Measurements from ENCODE around the gene PIP5K1A. TPM values are rescaled to one million over a fixed set of nuclear protein-coding genes. Genes with fewer than 3 reads are reported as not detected.
A peak's percentile ranks its signal among the peaks of the same experiment; 100 is the strongest.

The PIP5K1A gene
- total RNA-seq, 1 donor from 2014 or later, result 47.9 TPM

DNA sequence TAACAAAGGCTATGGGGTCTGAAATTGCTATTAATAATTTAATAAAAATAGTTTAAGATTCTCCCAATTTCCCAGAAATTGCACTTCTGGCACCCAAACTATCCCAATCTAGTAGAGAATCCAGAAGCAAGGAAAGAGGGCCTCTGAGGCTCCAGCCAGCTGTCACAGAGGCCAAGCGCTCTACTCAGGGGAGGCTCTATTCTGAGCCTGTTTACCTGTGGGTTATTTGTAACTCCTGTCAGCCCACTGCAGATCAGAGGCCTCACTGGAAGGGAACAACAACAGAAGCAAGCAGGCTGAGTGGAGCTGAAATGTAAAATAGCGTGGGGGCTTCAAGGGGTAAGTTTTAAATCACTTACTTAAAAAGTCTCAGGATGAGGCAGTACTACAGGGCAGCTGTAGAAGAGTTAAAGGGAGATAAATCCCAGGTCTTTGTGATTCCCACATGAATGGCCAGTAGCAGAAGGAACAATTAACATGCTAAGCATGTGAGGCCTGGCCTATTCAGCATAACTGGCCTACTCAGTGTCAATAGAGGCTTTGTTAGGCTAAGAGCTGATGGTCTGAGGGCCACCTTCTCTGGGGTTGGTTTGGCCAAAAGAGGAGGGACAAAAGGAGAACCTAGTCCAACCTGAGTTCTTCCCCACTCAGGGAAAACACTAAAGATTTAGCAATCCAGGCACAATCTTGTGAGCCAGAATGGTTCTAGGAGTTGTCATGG is 96.5 kb downstream of the PIP5K1A start:
- Histone ChIP-seq H3K36me3 (peaks cover 100% of the 10 kb centered on the region), H3K9me3 (no peaks in the 10 kb centered on the region), H3K4me3 (no peak overlapping the region), H3K4me1 (no peaks in the 10 kb centered on the region), H3K27ac (no peak overlapping the region), H3K27me3 (ENCODE audit: low read depth) (no peaks in the 10 kb centered on the region)
- intact Hi-C loops (cut with DNase I), result no loop called here
- ATAC-seq (no peak), DNase-seq (peak; percentile 3)
- TF ChIP-seq, protein P1, sequence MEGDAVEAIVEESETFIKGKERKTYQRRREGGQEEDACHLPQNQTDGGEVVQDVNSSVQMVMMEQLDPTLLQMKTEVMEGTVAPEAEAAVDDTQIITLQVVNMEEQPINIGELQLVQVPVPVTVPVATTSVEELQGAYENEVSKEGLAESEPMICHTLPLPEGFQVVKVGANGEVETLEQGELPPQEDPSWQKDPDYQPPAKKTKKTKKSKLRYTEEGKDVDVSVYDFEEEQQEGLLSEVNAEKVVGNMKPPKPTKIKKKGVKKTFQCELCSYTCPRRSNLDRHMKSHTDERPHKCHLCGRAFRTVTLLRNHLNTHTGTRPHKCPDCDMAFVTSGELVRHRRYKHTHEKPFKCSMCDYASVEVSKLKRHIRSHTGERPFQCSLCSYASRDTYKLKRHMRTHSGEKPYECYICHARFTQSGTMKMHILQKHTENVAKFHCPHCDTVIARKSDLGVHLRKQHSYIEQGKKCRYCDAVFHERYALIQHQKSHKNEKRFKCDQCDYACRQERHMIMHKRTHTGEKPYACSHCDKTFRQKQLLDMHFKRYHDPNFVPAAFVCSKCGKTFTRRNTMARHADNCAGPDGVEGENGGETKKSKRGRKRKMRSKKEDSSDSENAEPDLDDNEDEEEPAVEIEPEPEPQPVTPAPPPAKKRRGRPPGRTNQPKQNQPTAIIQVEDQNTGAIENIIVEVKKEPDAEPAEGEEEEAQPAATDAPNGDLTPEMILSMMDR (IDR thresholded peaks at IDR 0.05), result no peak

Other genes with a start within 250 kb of the PIP5K1A start
- gene CERS2, start 223.7 kb upstream of the PIP5K1A start, total RNA-seq, result 297 TPM
- gene ANXA9, start 216.3 kb upstream of the PIP5K1A start, total RNA-seq, result 0.68 TPM
- 27.8 TPM for gene MINDY1, start 191.7 kb upstream of the PIP5K1A start, total RNA-seq
- gene PRUNE1, start 190.1 kb upstream of the PIP5K1A start, total RNA-seq, result 21.4 TPM
- gene BNIPL, start 162.0 kb upstream of the PIP5K1A start, total RNA-seq, result 8.2 TPM
- gene C1orf56, start 150.8 kb upstream of the PIP5K1A start, total RNA-seq, result 4.8 TPM
- 114 TPM for gene CDC42SE1, start 138.9 kb upstream of the PIP5K1A start, total RNA-seq
- 0.56 TPM for gene MLLT11, start 138.2 kb upstream of the PIP5K1A start, total RNA-seq
- 14.1 TPM for gene GABPB2, start 127.8 kb upstream of the PIP5K1A start, total RNA-seq
- gene SEMA6C, start 51.9 kb upstream of the PIP5K1A start, total RNA-seq, result 6.4 TPM
- gene TNFAIP8L2, start 41.9 kb upstream of the PIP5K1A start, total RNA-seq, result 17.8 TPM
- 6.5 TPM for gene LYSMD1, start 32.6 kb upstream of the PIP5K1A start, total RNA-seq
- gene SCNM1, start 32.4 kb upstream of the PIP5K1A start, total RNA-seq, result 38.4 TPM
- gene TMOD4, start 22.6 kb upstream of the PIP5K1A start, total RNA-seq, result 2.1 TPM
- gene VPS72, start 8.4 kb upstream of the PIP5K1A start, total RNA-seq, result 45.3 TPM
- gene PSMD4, start 56.2 kb downstream of the PIP5K1A start, total RNA-seq, result 106 TPM
- gene ZNF687, start 83.7 kb downstream of the PIP5K1A start, total RNA-seq, result 23.7 TPM
- 66.0 TPM for gene PI4KB, start 128.9 kb downstream of the PIP5K1A start, total RNA-seq
- gene RFX5, start 148.7 kb downstream of the PIP5K1A start, total RNA-seq, result 57.6 TPM
- gene SELENBP1, start 174.2 kb downstream of the PIP5K1A start, total RNA-seq, result 413 TPM
- 177 TPM for gene PSMB4, start 201.0 kb downstream of the PIP5K1A start, total RNA-seq